ENCODE results near the gene INPP5D.
"Not testable (repeated sequence)": the region's sequence is repeated elsewhere in the genome, so short reads cannot be mapped to it uniquely, and the experiment has no call there.

The INPP5D gene

GRCh38 chr2:233063976-233064411, 3.9 kb downstream of the INPP5D start:
- peak overlapping the region; percentile 25 for H3K9ac ChIP-seq (ENCODE audit: low read depth, low read length, poor library complexity)
- H3K4me2 ChIP-seq (ENCODE audit: insufficient read depth, low read length, poor library complexity, severe bottlenecking): no peak overlapping the region
- H3K23ac ChIP-seq (ENCODE audit: low read depth, low read length, poor library complexity): no peak overlapping the region
- peak overlapping the region; percentile 4 for H3K14ac ChIP-seq (ENCODE audit: low read length)
- H3K27me3 ChIP-seq (ENCODE audit: control insufficient read depth in 3 of 3, insufficient read depth in 3 of 3, low read depth in 1 of 3, low read length in 3 of 3): peaks cover 0 to 3% (median 0%) of the 10 kb centered on the region in 3 experiments
- H2BK120ac ChIP-seq (ENCODE audit: low read depth, low read length): no peak overlapping the region
- H3K36me3 ChIP-seq (replicated peaks in 1 of 2; ENCODE audit: control insufficient read depth in 2 of 2, insufficient read depth in 2 of 2, low read length in 2 of 2): no peaks in the 10 kb centered on the region
- H3K9me3 ChIP-seq (replicated peaks in 1 of 2; ENCODE audit: control insufficient read depth in 2 of 2, insufficient read depth in 1 of 2, low read depth in 1 of 2, low read length in 2 of 2): no peaks in the 10 kb centered on the region
- no peak overlapping the region for H4K8ac ChIP-seq (ENCODE audit: low read depth, low read length)
- H2AK5ac ChIP-seq (ENCODE audit: low read depth, low read length): peak overlapping the region; percentile 53
- H3K4ac ChIP-seq (ENCODE audit: low read length): no peak overlapping the region
- no peak overlapping the region for H2BK5ac ChIP-seq (ENCODE audit: low read length)
- no peak overlapping the region for H2BK15ac ChIP-seq (ENCODE audit: low read length)
- no CpG with 5 or more reads among the region's 9 CpGs for WGBS, 2 donors (ENCODE audit: extremely low coverage in 2 of 2, insufficient read length in 2 of 2, insufficient replicate concordance in 1 of 2)
- H3K4me3 ChIP-seq (ENCODE audit: low read length in 2 of 2): no peak overlapping the region
- no peak overlapping the region for H4K91ac ChIP-seq (ENCODE audit: low read depth, low read length, poor library complexity)
- DNase-seq (ENCODE audit: low spot score): no peak
- no peak overlapping the region for H3K27ac ChIP-seq (replicated peaks; ENCODE audit: low read length)
- H2AFZ ChIP-seq (ENCODE audit: low read length): no peak overlapping the region
- H2BK12ac ChIP-seq (ENCODE audit: low read length): no peak overlapping the region
- H3K4me1 ChIP-seq (ENCODE audit: control insufficient read depth in 2 of 2, insufficient read depth in 1 of 2, low read depth in 1 of 2, low read length in 2 of 2): peaks cover 13 to 20% of the 10 kb centered on the region in 2 donors
- peak overlapping the region; percentile 40 for H3K18ac ChIP-seq (ENCODE audit: low read length)
- H3K79me1 ChIP-seq (ENCODE audit: low read depth, low read length): no peaks in the 10 kb centered on the region

- no peak overlapping the region for H3K27ac ChIP-seq (replicated peaks; ENCODE audit: low read length)
- no peak overlapping the region for H3K18ac ChIP-seq (ENCODE audit: low read length)
- H2BK12ac ChIP-seq (ENCODE audit: low read length): no peak overlapping the region
- H4K8ac ChIP-seq (ENCODE audit: low read depth, low read length): no peak overlapping the region
- no peaks in the 10 kb centered on the region for H3K79me1 ChIP-seq (ENCODE audit: low read depth, low read length)
- H3K14ac ChIP-seq (ENCODE audit: low read length): no peak overlapping the region
- no peak overlapping the region for H2BK120ac ChIP-seq (ENCODE audit: low read depth, low read length)
- no peak overlapping the region for H2AFZ ChIP-seq (ENCODE audit: low read length)
- H3K23ac ChIP-seq (ENCODE audit: low read depth, low read length, poor library complexity): no peak overlapping the region
- no peak overlapping the region for H3K4me3 ChIP-seq (ENCODE audit: low read length in 2 of 2)
- no peak for DNase-seq (ENCODE audit: low spot score)
- WGBS, 2 donors (ENCODE audit: extremely low coverage in 2 of 2, insufficient read length in 2 of 2, insufficient replicate concordance in 1 of 2): no CpG with 5 or more reads among the region's 16 CpGs
- no peak overlapping the region for H3K4ac ChIP-seq (ENCODE audit: low read length)
- H3K9me3 ChIP-seq (replicated peaks in 1 of 2; ENCODE audit: control insufficient read depth in 2 of 2, insufficient read depth in 1 of 2, low read depth in 1 of 2, low read length in 2 of 2): no peaks in the 10 kb centered on the region
- no peak overlapping the region for H2BK15ac ChIP-seq (ENCODE audit: low read length)
- H3K27me3 ChIP-seq (ENCODE audit: control insufficient read depth in 3 of 3, insufficient read depth in 3 of 3, low read depth in 1 of 3, low read length in 3 of 3): peaks cover 0 to 3% (median 0%) of the 10 kb centered on the region in 3 experiments
- no peak overlapping the region for H3K4me2 ChIP-seq (ENCODE audit: insufficient read depth, low read length, poor library complexity, severe bottlenecking)
- H3K36me3 ChIP-seq (replicated peaks in 1 of 2; ENCODE audit: control insufficient read depth in 2 of 2, insufficient read depth in 2 of 2, low read length in 2 of 2): no peaks in the 10 kb centered on the region
- no peak overlapping the region for H2BK5ac ChIP-seq (ENCODE audit: low read length)
- no peak overlapping the region for H4K91ac ChIP-seq (ENCODE audit: low read depth, low read length, poor library complexity)
- peaks cover 13 to 20% of the 10 kb centered on the region in 2 donors for H3K4me1 ChIP-seq (ENCODE audit: control insufficient read depth in 2 of 2, insufficient read depth in 1 of 2, low read depth in 1 of 2, low read length in 2 of 2)
- no peak overlapping the region for H2AK5ac ChIP-seq (ENCODE audit: low read depth, low read length)
- no peak overlapping the region for H3K9ac ChIP-seq (ENCODE audit: low read depth, low read length, poor library complexity)
Observed at GRCh38 chr2:233064530-233065199, 4.5 kb downstream of the INPP5D start.

GRCh38 chr2:233065200-233065589, 5.1 kb downstream of the INPP5D start:
- H4K91ac ChIP-seq (ENCODE audit: low read depth, low read length, poor library complexity); H3K9me3 ChIP-seq (replicated peaks in 1 of 2; ENCODE audit: control insufficient read depth in 2 of 2, insufficient read depth in 1 of 2, low read depth in 1 of 2, low read length in 2 of 2); H3K4me3 ChIP-seq (ENCODE audit: low read length in 2 of 2); H3K18ac ChIP-seq (ENCODE audit: low read length); H3K14ac ChIP-seq (ENCODE audit: low read length); H2AK5ac ChIP-seq (ENCODE audit: low read depth, low read length); H3K9ac ChIP-seq (ENCODE audit: low read depth, low read length, poor library complexity); DNase-seq (ENCODE audit: low spot score); H3K4ac ChIP-seq (ENCODE audit: low read length); H3K27ac ChIP-seq (replicated peaks; ENCODE audit: low read length); H3K23ac ChIP-seq (ENCODE audit: low read depth, low read length, poor library complexity); H2BK120ac ChIP-seq (ENCODE audit: low read depth, low read length); H3K4me2 ChIP-seq (ENCODE audit: insufficient read depth, low read length, poor library complexity, severe bottlenecking); H2BK15ac ChIP-seq (ENCODE audit: low read length); H3K79me1 ChIP-seq (ENCODE audit: low read depth, low read length); H3K27me3 ChIP-seq (ENCODE audit: control insufficient read depth in 3 of 3, insufficient read depth in 3 of 3, low read depth in 1 of 3, low read length in 3 of 3); H4K8ac ChIP-seq (ENCODE audit: low read depth, low read length); H2BK12ac ChIP-seq (ENCODE audit: low read length); H2BK5ac ChIP-seq (ENCODE audit: low read length); H2AFZ ChIP-seq (ENCODE audit: low read length); H3K36me3 ChIP-seq (replicated peaks in 1 of 2; ENCODE audit: control insufficient read depth in 2 of 2, insufficient read depth in 2 of 2, low read length in 2 of 2): not testable (repeated sequence)
- H3K4me1 ChIP-seq (ENCODE audit: control insufficient read depth in 2 of 2, insufficient read depth in 1 of 2, low read depth in 1 of 2, low read length in 2 of 2): peaks cover 13 to 20% of the 10 kb centered on the region in 2 donors
- WGBS, 2 donors (ENCODE audit: extremely low coverage in 2 of 2, insufficient read length in 2 of 2, insufficient replicate concordance in 1 of 2): no CpG with 5 or more reads among the region's 4 CpGs

- H3K18ac ChIP-seq (ENCODE audit: low read length): peak overlapping the region; percentile 18
- H3K4ac ChIP-seq (ENCODE audit: low read length): no peak overlapping the region
- H2BK15ac ChIP-seq (ENCODE audit: low read length): no peak overlapping the region
- H2BK120ac ChIP-seq (ENCODE audit: low read depth, low read length): no peak overlapping the region
- H3K4me2 ChIP-seq (ENCODE audit: insufficient read depth, low read length, poor library complexity, severe bottlenecking): no peak overlapping the region
- peak overlapping the region; percentile 28 for H2AK5ac ChIP-seq (ENCODE audit: low read depth, low read length)
- no peak overlapping the region for H4K8ac ChIP-seq (ENCODE audit: low read depth, low read length)
- no peak overlapping the region for H3K27ac ChIP-seq (replicated peaks; ENCODE audit: low read length)
- peak overlapping the region; percentile 26 for H3K9ac ChIP-seq (ENCODE audit: low read depth, low read length, poor library complexity)
- no peak overlapping the region for H2BK5ac ChIP-seq (ENCODE audit: low read length)
- H4K91ac ChIP-seq (ENCODE audit: low read depth, low read length, poor library complexity): no peak overlapping the region
- peaks cover 13% of the 10 kb centered on the region in 2 donors for H3K4me1 ChIP-seq (ENCODE audit: control insufficient read depth in 2 of 2, insufficient read depth in 1 of 2, low read depth in 1 of 2, low read length in 2 of 2)
- no peaks in the 10 kb centered on the region for H3K79me1 ChIP-seq (ENCODE audit: low read depth, low read length)
- no peaks in the 10 kb centered on the region for H3K36me3 ChIP-seq (replicated peaks in 1 of 2; ENCODE audit: control insufficient read depth in 2 of 2, insufficient read depth in 2 of 2, low read length in 2 of 2)
- no peak overlapping the region for H2BK12ac ChIP-seq (ENCODE audit: low read length)
- H3K9me3 ChIP-seq (replicated peaks in 1 of 2; ENCODE audit: control insufficient read depth in 2 of 2, insufficient read depth in 1 of 2, low read depth in 1 of 2, low read length in 2 of 2): no peaks in the 10 kb centered on the region
- peak overlapping the region in 1 of 2 donors; percentile 23 for H3K4me3 ChIP-seq (ENCODE audit: low read length in 2 of 2)
- no peak overlapping the region for H2AFZ ChIP-seq (ENCODE audit: low read length)
- no peak overlapping the region for H3K14ac ChIP-seq (ENCODE audit: low read length)
- no peak overlapping the region for H3K23ac ChIP-seq (ENCODE audit: low read depth, low read length, poor library complexity)
- no peak for DNase-seq (ENCODE audit: low spot score)
- H3K27me3 ChIP-seq (ENCODE audit: control insufficient read depth in 3 of 3, insufficient read depth in 3 of 3, low read depth in 1 of 3, low read length in 3 of 3): peaks cover 0 to 3% (median 0%) of the 10 kb centered on the region in 3 experiments
- WGBS, 2 donors (ENCODE audit: extremely low coverage in 2 of 2, insufficient read length in 2 of 2, insufficient replicate concordance in 1 of 2): no CpG with 5 or more reads among the region's 9 CpGs
Observed at GRCh38 chr2:233065954-233066470, 5.9 kb downstream of the INPP5D start.

All from neuronal stem cell (in vitro differentiated cells).